Naive B cell (primary cell): ENCODE data around the gene ARID4B. TPM values are rescaled to one million over a fixed set of nuclear protein-coding genes. Genes with fewer than 3 reads are reported as not detected.

Experiments
- ATAC-seq, 2 donors: fragments of 150-1000 bp; cut with Tn5 transposase; 2 replicates each; pipeline ENCODE4 v1.10.0; 2021; ENCODE audit warnings: low read depth in 2 of 2, mild to moderate bottlenecking in 2 of 2, moderate library complexity in 2 of 2
- DNase-seq: peaks from one replicate; pipeline ENCODE4 v3.0.0; 2022
- H3K27ac Mint-ChIP-seq, 6 donors: one replicate each; pipeline ENCODE4 v1.8.0; 2020 to 2022; ENCODE audit warnings: mild to moderate bottlenecking in 6 of 6, mixed read lengths in 6 of 6, moderate library complexity in 5 of 6, inconsistent platforms in 2 of 6
- H3K27me3 Mint-ChIP-seq, 3 donors: one replicate each; pipeline ENCODE4 v1.8.0; 2021 to 2022; ENCODE audit warnings: mixed read lengths in 3 of 3, mild to moderate bottlenecking in 1 of 3
- H3K36me3 Mint-ChIP-seq, 2 donors: one replicate each; pipeline ENCODE4 v1.8.0; 2020 to 2022; ENCODE audit warnings: mixed read lengths in 2 of 2, inconsistent platforms in 1 of 2, mild to moderate bottlenecking in 1 of 2
- H3K4me1 Mint-ChIP-seq, 3 donors: one replicate each; pipeline ENCODE4 v1.8.0; 2020 to 2022; ENCODE audit warnings: mixed read lengths in 3 of 3, inconsistent platforms in 1 of 3, mild to moderate bottlenecking in 1 of 3, moderate library complexity in 1 of 3
- H3K4me3 Mint-ChIP-seq, 8 donors: one replicate each; pipeline ENCODE4 v1.8.0; 2020 to 2022; ENCODE audit warnings: mild to moderate bottlenecking in 8 of 8, mixed read lengths in 8 of 8, moderate library complexity in 8 of 8, inconsistent platforms in 2 of 8
- H3K9me3 Mint-ChIP-seq, 7 donors: one replicate each; pipeline ENCODE4 v1.8.0; 2020 to 2022; ENCODE audit warnings: mixed read lengths in 7 of 7, mild to moderate bottlenecking in 5 of 7, inconsistent platforms in 2 of 7, moderate library complexity in 1 of 7
- polyA plus RNA-seq, 6 donors: library from polyadenylated mRNA; unstranded; fragments of 300-500 nt; fragmentation: Illumina TruSeq; gene quantifications; one replicate each; pipeline ENCODE4 v1.2.3, GENCODE V29; 2021; ENCODE audit warnings: low read depth in 6 of 6

Gene ARID4B
- polyA plus RNA-seq, 6 donors from 2014 or later = 22.5 to 100 (median 59.7) TPM

DNA sequence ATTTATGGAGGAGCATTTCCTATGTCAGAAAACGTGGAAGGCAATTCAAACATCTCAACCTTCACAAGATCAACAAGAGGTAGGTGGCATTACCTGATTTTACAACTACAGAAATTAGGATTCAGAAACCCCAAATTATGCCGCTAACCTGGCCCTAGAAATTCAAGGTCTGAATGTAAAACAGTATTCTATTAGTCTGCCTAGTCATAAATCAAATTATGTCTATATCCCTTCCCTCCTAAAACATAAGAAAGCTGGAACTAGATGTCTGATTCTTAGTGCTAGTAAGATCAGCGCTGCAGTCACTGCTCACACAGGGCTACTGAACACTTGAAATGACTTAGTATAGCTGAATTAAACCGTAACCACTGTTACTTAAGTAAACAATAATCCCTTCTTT is 200.8 kb downstream of the ARID4B start:
- Mint-ChIP-seq H3K36me3 (peaks cover 0 to 4% of the 10 kb centered on the region in 2 donors), H3K4me3 (peak overlapping the region; percentile 95 to 99 (median 98)), H3K27ac (peak overlapping the region in 3 of 6 donors; percentile 72 to 99 (median 95)), H3K27me3 (no peaks in the 10 kb centered on the region), H3K9me3 (no peaks in the 10 kb centered on the region), H3K4me1 (peaks cover 27 to 63% (median 54%) of the 10 kb centered on the region in 3 donors)
- ATAC-seq (no peak), DNase-seq (no peak)

DNA sequence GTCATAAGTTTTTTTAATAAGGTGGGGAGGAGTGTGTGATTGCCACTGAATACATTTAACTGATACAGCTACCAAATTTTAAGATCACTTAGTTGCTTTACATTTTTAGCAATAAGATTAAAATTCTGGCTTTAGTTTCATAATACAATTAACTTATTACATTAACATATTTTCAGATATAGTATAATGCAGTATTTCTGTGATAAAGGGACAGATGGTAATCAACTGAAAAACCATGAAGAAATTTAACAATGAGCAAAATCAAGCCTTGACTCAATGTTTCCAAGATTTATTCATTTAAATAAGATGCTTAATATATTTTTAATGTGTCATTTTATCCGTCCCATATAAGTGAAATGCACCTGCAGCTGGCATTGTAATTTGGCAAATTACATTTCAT is 203.3 kb downstream of the ARID4B start:
- Mint-ChIP-seq H3K27me3 (no peaks in the 10 kb centered on the region), H3K4me3 (peak overlapping the region in 1 of 8 donors; percentile 72), H3K9me3 (no peaks in the 10 kb centered on the region), H3K36me3 (peaks cover 0 to 11% of the 10 kb centered on the region in 2 donors), H3K27ac (peak overlapping the region in 1 of 6 donors; percentile 18), H3K4me1 (peaks cover 27 to 63% (median 58%) of the 10 kb centered on the region in 3 donors)
- DNase-seq = no peak
- no peak for ATAC-seq

DNA sequence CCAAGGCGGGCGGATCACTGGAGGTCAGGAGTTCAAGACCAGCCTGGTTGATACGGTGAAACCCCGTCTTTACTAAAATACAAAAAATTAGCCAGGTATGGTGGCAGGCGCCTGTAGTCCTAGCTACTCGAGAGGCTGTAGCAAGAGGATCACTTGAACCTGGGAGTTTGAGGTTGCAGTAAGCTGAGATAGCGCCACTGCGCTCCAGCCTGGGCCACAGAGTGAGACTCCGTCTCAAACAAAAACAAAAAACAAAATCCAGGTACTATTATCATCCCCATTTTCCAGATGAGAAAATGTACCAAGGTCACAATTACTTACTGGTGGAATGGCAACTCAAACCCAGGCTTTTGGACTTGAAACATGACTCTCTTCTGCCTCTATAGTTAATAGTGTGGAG is 203.9 kb downstream of the ARID4B start:
- Mint-ChIP-seq H3K4me3 (peak overlapping the region in 1 of 8 donors; percentile 72), H3K4me1 (peaks cover 27 to 61% (median 57%) of the 10 kb centered on the region in 3 donors), H3K36me3 (peaks cover 0 to 16% of the 10 kb centered on the region in 2 donors), H3K9me3 (no peaks in the 10 kb centered on the region), H3K27me3 (no peaks in the 10 kb centered on the region), H3K27ac (peak overlapping the region in 1 of 6 donors; percentile 18)
- DNase-seq = no peak
- ATAC-seq = no peak

DNA sequence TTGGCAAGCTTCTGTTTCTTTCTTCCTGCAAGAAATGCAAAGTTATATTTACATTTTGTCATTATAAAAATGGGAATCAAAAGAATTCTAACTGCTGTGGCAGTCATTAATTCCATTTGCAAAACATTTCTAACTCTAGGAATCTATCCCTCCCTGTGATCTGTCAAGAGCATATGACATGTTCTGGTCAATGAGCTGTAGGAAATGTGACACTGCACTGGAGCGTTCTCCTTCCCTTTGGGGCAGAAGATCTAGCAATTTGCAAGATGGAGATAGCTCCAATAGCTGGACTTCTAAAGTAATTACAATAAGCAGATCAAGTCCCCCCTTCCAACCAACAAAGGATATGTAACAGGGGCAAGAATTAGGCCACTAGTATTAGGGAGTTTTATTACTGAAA is 205.6 kb downstream of the ARID4B start:
- Mint-ChIP-seq H3K27me3 (no peaks in the 10 kb centered on the region), H3K36me3 (peaks cover 0 to 27% of the 10 kb centered on the region in 2 donors), H3K4me1 (peaks cover 20 to 46% (median 42%) of the 10 kb centered on the region in 3 donors), H3K27ac (peak overlapping the region in 2 of 6 donors; percentile 88 to 95), H3K4me3 (no peak overlapping the region), H3K9me3 (no peaks in the 10 kb centered on the region)
- no peak for ATAC-seq
- DNase-seq = no peak

Other genes starting within 250 kb of the ARID4B start
- 10 to 100 TPM; 41.0 to 47.9 (median 45.5) TPM for gene TOMM20, start 199.3 kb downstream of the ARID4B start, polyA plus RNA-seq
- gene RBM34, start 166.9 kb downstream of the ARID4B start, polyA plus RNA-seq = 10 to 100 TPM; 35.0 to 73.8 (median 69.7) TPM
- 10 to 100 TPM; 36.2 to 72.9 (median 64.0) TPM for gene GGPS1, start 391 bp upstream of the ARID4B start, polyA plus RNA-seq
- 10 to 100 TPM in 5 of 6 donors, 1 to 10 TPM in 1; 8.5 to 23.7 (median 13.3) TPM for gene TBCE, start 39.2 kb upstream of the ARID4B start, polyA plus RNA-seq
- gene B3GALNT2, start 176.3 kb upstream of the ARID4B start, polyA plus RNA-seq = 10 to 100 TPM in 1 of 6 donors, 1 to 10 TPM in 5; 4.8 to 13.6 (median 6.6) TPM